ENCODE data around the gene GTF3C4.

GRCh38 chr9:132651259-132651658 lies 19.0 kb upstream of the GTF3C4 start:
- TF ChIP-seq CTCF (IDR thresholded peaks at IDR 0.05 in 2 of 3, conservative IDR thresholded peaks at IDR 0.05 in 1 of 3; ENCODE audit: control insufficient read depth in 2 of 3, extremely low read depth in 1 of 3, insufficient read depth in 1 of 3, low read depth in 3 of 3, low read length in 3 of 3) (peak; percentile 18 to 24 (median 21); a peak in 2 of 6 replicates), TAF1 (IDR thresholded peaks at IDR 0.05; ENCODE audit: borderline replicate concordance, low read depth, low read length) (no peak), STAT3 (IDR thresholded peaks at IDR 0.05; ENCODE audit: low read depth, low read length) (no peak), MAX (IDR thresholded peaks at IDR 0.05; ENCODE audit: low read depth, low read length) (no peak)
